Neural progenitor cell (in vitro differentiated cells): Measurements from ENCODE around the gene TMEM53.

ENCODE experiments used
- EZH2 ChIP-seq: fragments of 200-600 bp; sonication (generic); IDR thresholded peaks from 2 replicates; pipeline ENCODE4 v1.6.1; 2017; ENCODE audit warnings: antibody characterized with exemption, mild to moderate bottlenecking, moderate library complexity
- EZH2phosphoT487 ChIP-seq: fragments of 200-600 bp; sonication (generic); IDR thresholded peaks from 2 replicates; pipeline ENCODE4 v1.6.1; 2017; ENCODE audit warnings: antibody characterized with exemption
- TF ChIP-seq, protein P1 (sequence below): fragments of 200-600 bp; sonication (generic); IDR thresholded peaks from 2 replicates; pipeline ENCODE4 v1.5.1; 2017; ENCODE audit warnings: antibody characterized with exemption, mild to moderate bottlenecking

GRCh38 chr1:44628962-44629756 lies 45.1 kb downstream of the TMEM53 start:
- TF ChIP-seq, protein P1, sequence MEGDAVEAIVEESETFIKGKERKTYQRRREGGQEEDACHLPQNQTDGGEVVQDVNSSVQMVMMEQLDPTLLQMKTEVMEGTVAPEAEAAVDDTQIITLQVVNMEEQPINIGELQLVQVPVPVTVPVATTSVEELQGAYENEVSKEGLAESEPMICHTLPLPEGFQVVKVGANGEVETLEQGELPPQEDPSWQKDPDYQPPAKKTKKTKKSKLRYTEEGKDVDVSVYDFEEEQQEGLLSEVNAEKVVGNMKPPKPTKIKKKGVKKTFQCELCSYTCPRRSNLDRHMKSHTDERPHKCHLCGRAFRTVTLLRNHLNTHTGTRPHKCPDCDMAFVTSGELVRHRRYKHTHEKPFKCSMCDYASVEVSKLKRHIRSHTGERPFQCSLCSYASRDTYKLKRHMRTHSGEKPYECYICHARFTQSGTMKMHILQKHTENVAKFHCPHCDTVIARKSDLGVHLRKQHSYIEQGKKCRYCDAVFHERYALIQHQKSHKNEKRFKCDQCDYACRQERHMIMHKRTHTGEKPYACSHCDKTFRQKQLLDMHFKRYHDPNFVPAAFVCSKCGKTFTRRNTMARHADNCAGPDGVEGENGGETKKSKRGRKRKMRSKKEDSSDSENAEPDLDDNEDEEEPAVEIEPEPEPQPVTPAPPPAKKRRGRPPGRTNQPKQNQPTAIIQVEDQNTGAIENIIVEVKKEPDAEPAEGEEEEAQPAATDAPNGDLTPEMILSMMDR = no peak
- TF ChIP-seq EZH2 (no peak), EZH2phosphoT487 (no peak)
